Trophoblast cell (in vitro differentiated cells and primary cell): ENCODE results near the gene CHCHD4.
"Not testable (repeated sequence)": the region's sequence is repeated elsewhere in the genome, so short reads cannot be mapped to it uniquely, and the experiment has no call there.

ENCODE experiments used
- DNase-seq, 2 donors: peaks; one replicate each; pipeline ENCODE4 v3.0.0-alpha.2; 2016
- H2AFZ ChIP-seq: 2 replicates; pipeline ENCODE4 v1.6.1; 2013; ENCODE audit warnings: low read length, moderate library complexity, mild to moderate bottlenecking; ENCODE audit not compliant: insufficient read depth, poor library complexity
- H2AK5ac ChIP-seq: 2 replicates; pipeline ENCODE4 v1.6.1; 2013; ENCODE audit warnings: mild to moderate bottlenecking, low read length
- H2BK120ac ChIP-seq: 2 replicates; pipeline ENCODE4 v1.6.1; 2013; ENCODE audit warnings: low read length, mild to moderate bottlenecking, moderate library complexity; ENCODE audit not compliant: insufficient read depth, poor library complexity
- H2BK12ac ChIP-seq: 2 replicates; pipeline ENCODE4 v1.6.1; 2013; ENCODE audit warnings: mild to moderate bottlenecking, low read length, moderate library complexity
- H2BK5ac ChIP-seq: 2 replicates; pipeline ENCODE4 v1.6.1; 2013; ENCODE audit warnings: low read length, low read depth, moderate library complexity, mild to moderate bottlenecking; ENCODE audit not compliant: poor library complexity
- H3K14ac ChIP-seq: 2 replicates; pipeline ENCODE4 v1.6.1; 2013; ENCODE audit warnings: mild to moderate bottlenecking, low read length
- H3K18ac ChIP-seq: 2 replicates; pipeline ENCODE4 v1.6.1; 2013; ENCODE audit warnings: mild to moderate bottlenecking, low read length
- H3K23ac ChIP-seq: 2 replicates; pipeline ENCODE4 v1.6.1; 2013; ENCODE audit warnings: low read length
- H3K27ac ChIP-seq: 2 replicates; pipeline ENCODE4 v1.5.1; 2013; ENCODE audit warnings: low read depth, mild to moderate bottlenecking, inconsistent platforms, low read length, moderate library complexity
- H3K27me3 ChIP-seq: 2 replicates; pipeline ENCODE4 v1.6.1; 2013; ENCODE audit warnings: inconsistent platforms, mild to moderate bottlenecking, low read length, moderate library complexity; ENCODE audit not compliant: insufficient read depth
- H3K36me3 ChIP-seq, 2 experiments: 1 replicate in 1 of 2; 2 replicates in 1 of 2; pipeline ENCODE4 v1.6.1; 2013; ENCODE audit warnings: low read length in 2 of 2, mild to moderate bottlenecking in 2 of 2, moderate library complexity in 1 of 2; ENCODE audit not compliant: insufficient read depth in 2 of 2, control insufficient read depth in 1 of 2
- H3K4ac ChIP-seq: 2 replicates; pipeline ENCODE4 v1.6.1; 2013; ENCODE audit warnings: low read depth, mild to moderate bottlenecking, low read length, moderate library complexity
- H3K4me1 ChIP-seq, 2 experiments: 1 replicate in 1 of 2; 2 replicates in 1 of 2; pipeline ENCODE4 v1.6.1; 2013; ENCODE audit warnings: low read length in 2 of 2, mild to moderate bottlenecking in 2 of 2, moderate library complexity in 1 of 2; ENCODE audit not compliant: insufficient read depth in 2 of 2, control insufficient read depth in 1 of 2
- H3K4me2 ChIP-seq: 2 replicates; pipeline ENCODE4 v1.6.1; 2013; ENCODE audit warnings: inconsistent platforms, mild to moderate bottlenecking, low read length, moderate library complexity
- H3K4me3 ChIP-seq: 2 replicates; pipeline ENCODE4 v1.5.1; 2013; ENCODE audit warnings: mild to moderate bottlenecking, low read depth, low read length, inconsistent platforms
- H3K79me1 ChIP-seq: one replicate; pipeline ENCODE4 v1.6.1; 2013; ENCODE audit warnings: low read length
- H3K79me2 ChIP-seq: 2 replicates; pipeline ENCODE4 v1.6.1; 2013; ENCODE audit warnings: low read length, mild to moderate bottlenecking; ENCODE audit not compliant: control insufficient read depth, insufficient read depth, poor library complexity
- H3K9ac ChIP-seq: 2 replicates; pipeline ENCODE4 v1.6.1; 2013; ENCODE audit warnings: mild to moderate bottlenecking, low read length
- H3K9me3 ChIP-seq: 2 replicates; pipeline ENCODE4 v1.6.1; 2013; ENCODE audit warnings: low read depth, mild to moderate bottlenecking, control low read depth, inconsistent platforms, low read length; ENCODE audit not compliant: insufficient read depth
- H4K12ac ChIP-seq: 2 replicates; pipeline ENCODE4 v1.6.1; 2013; ENCODE audit warnings: low read depth, mild to moderate bottlenecking, low read length, moderate library complexity
- H4K8ac ChIP-seq: 2 replicates; pipeline ENCODE4 v1.6.1; 2013; ENCODE audit warnings: low read depth, mild to moderate bottlenecking, low read length, moderate library complexity
- H4K91ac ChIP-seq: one replicate; pipeline ENCODE4 v1.6.1; 2013; ENCODE audit warnings: low read depth, mild to moderate bottlenecking, low read length, moderate library complexity
- WGBS: extraction: QIAGEN DNeasy Blood & Tissue Kit; methylation state at CpG from one replicate; pipeline ENCODE4 v1.1.7; 2013; ENCODE audit warnings: missing lambda C conversion rate; ENCODE audit not compliant: insufficient read length, insufficient coverage; ENCODE audit errors: extremely low coverage; 5-methylcytosine and 5-hydroxymethylcytosine counted together

The CHCHD4 gene

DNA sequence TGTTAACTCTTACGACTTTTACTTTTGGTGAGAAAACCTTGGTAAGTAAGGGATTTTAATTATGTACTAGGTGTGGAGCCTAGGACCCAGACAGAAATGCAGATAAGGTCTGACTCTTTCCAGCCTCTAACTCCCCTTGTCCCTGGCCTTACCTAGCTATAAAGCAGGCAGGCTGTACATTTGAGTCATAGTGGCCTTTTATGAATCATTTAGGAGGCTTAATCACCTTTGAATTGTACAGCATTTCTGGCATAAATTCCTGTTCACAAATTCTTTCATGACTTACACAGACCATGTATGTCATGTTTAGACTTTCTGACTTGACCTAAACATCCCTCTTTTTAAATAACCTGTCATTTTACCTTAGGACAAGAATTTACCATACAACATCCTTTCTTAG is 47.4 kb downstream of the CHCHD4 start:
- no peaks in the 10 kb centered on the region for H3K79me2 ChIP-seq
- H3K23ac ChIP-seq: no peak overlapping the region
- H3K14ac ChIP-seq: no peak overlapping the region
- H3K4me2 ChIP-seq: no peak overlapping the region
- no peak overlapping the region for H2AFZ ChIP-seq
- no peak overlapping the region for H3K4ac ChIP-seq
- no peaks in the 10 kb centered on the region for H3K27me3 ChIP-seq
- no peaks in the 10 kb centered on the region for H3K4me1 ChIP-seq
- peak; percentile 4 to 31 for DNase-seq
- H4K8ac ChIP-seq: no peak overlapping the region
- H2BK12ac ChIP-seq: no peak overlapping the region
- H4K12ac ChIP-seq: no peak overlapping the region
- H3K4me3 ChIP-seq: no peak overlapping the region
- H3K27ac ChIP-seq: no peak overlapping the region
- H3K18ac ChIP-seq: no peak overlapping the region
- H2AK5ac ChIP-seq: no peak overlapping the region
- H3K79me1 ChIP-seq: no peaks in the 10 kb centered on the region
- peaks cover 3% of the 10 kb centered on the region for H3K9me3 ChIP-seq
- no peak overlapping the region for H2BK120ac ChIP-seq
- H3K36me3 ChIP-seq: no peaks in the 10 kb centered on the region
- no CpG with 5 or more reads among the region's 1 CpG for WGBS
- H4K91ac ChIP-seq: no peak overlapping the region
- H3K9ac ChIP-seq: no peak overlapping the region
- H2BK5ac ChIP-seq: no peak overlapping the region

DNA sequence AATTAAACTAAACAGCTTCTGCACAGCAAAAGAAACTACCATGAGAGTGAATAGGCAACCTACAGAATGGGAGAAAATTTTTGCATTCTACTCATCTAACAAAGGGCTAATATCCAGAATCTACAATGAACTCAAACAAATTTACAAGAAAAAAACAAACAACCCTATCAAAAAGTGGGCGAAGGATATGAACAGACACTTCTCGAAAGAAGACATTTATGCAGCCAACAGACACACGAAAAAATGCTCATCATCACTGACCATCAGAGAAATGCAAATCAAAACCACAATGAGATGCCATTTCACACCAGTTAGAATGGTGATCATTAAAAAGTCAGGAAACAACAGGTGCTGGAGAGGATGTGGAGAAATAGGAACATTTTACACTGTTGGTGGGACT is 49.4 kb downstream of the CHCHD4 start:
- not testable (repeated sequence) for H4K12ac ChIP-seq, H2BK120ac ChIP-seq, DNase-seq, H2BK5ac ChIP-seq, H3K4me3 ChIP-seq, H3K14ac ChIP-seq, H3K27me3 ChIP-seq, H3K4me1 ChIP-seq, H3K4me2 ChIP-seq, H3K27ac ChIP-seq, H3K9ac ChIP-seq, H3K79me1 ChIP-seq, H3K18ac ChIP-seq, H3K23ac ChIP-seq, H4K8ac ChIP-seq, H2AK5ac ChIP-seq, H3K4ac ChIP-seq, H2BK12ac ChIP-seq, H3K36me3 ChIP-seq, H3K9me3 ChIP-seq, H4K91ac ChIP-seq, H3K79me2 ChIP-seq, H2AFZ ChIP-seq
- WGBS: no CpG with 5 or more reads among the region's 3 CpGs

DNA sequence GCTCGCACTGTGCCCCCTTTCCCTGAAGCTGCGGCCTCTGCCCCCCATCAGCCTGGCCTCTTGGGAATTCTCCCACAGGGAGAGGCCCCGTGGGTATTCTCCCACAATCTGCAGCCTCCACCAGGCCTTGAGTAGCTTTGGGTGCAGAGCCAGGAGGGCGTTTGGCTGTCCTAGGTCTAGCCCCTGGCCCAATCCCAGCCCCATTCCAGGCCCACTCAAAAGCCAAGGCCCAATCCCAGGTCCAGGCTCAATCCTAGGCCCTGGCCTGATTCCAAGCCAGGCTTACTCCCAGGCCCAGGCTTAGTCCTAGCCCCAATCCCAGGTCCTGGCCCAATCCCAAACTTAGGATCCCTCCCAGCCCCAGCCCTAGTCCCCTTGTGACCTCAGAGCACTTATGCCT is 59.8 kb downstream of the CHCHD4 start:
- Histone ChIP-seq H3K4me2 (no peak overlapping the region), H2AK5ac (no peak overlapping the region), H3K9ac (no peak overlapping the region), H3K27me3 (no peaks in the 10 kb centered on the region), H2AFZ (no peak overlapping the region), H2BK12ac (no peak overlapping the region), H3K4me3 (no peak overlapping the region), H3K18ac (no peak overlapping the region), H4K12ac (no peak overlapping the region), H2BK120ac (no peak overlapping the region), H3K79me1 (no peaks in the 10 kb centered on the region), H3K36me3 (no peaks in the 10 kb centered on the region), H3K79me2 (no peaks in the 10 kb centered on the region), H3K4ac (no peak overlapping the region), H2BK5ac (no peak overlapping the region), H3K9me3 (no peaks in the 10 kb centered on the region), H3K4me1 (no peaks in the 10 kb centered on the region), H4K8ac (no peak overlapping the region), H3K27ac (no peak overlapping the region), H3K14ac (no peak overlapping the region), H4K91ac (no peak overlapping the region), H3K23ac (no peak overlapping the region)
- WGBS: no CpG with 5 or more reads among the region's 4 CpGs
- DNase-seq: no peak

DNA sequence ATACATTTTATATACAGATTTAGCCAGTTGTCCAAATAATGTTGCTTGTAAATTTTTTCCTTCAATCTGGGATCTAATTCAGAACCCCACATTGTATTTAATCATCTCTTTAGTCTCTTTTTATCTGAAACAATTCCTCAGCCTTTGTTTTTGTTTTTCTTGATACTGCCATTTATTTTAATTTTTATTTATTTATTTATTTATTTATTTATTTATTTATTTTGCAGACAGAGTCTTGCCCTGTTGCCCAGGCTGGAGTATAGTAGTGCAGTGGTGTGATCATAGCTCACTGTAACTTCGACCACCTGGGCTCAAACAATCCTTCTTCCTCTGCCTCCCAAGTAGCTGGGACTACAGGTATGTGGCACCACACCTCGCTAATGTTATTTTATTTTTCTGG is 61.5 kb downstream of the CHCHD4 start:
- H3K4me3 ChIP-seq: no peak overlapping the region
- H3K79me2 ChIP-seq: no peaks in the 10 kb centered on the region
- H3K79me1 ChIP-seq: no peaks in the 10 kb centered on the region
- no peak overlapping the region for H3K4ac ChIP-seq
- no peak overlapping the region for H4K91ac ChIP-seq
- H3K18ac ChIP-seq: no peak overlapping the region
- WGBS: no CpG with 5 or more reads among the region's 2 CpGs
- no peak overlapping the region for H2BK12ac ChIP-seq
- H3K36me3 ChIP-seq: no peaks in the 10 kb centered on the region
- H3K4me1 ChIP-seq: no peaks in the 10 kb centered on the region
- no peak overlapping the region for H3K27ac ChIP-seq
- H3K9me3 ChIP-seq: no peaks in the 10 kb centered on the region
- no peak overlapping the region for H2AK5ac ChIP-seq
- no peak overlapping the region for H3K9ac ChIP-seq
- no peak for DNase-seq
- no peak overlapping the region for H2AFZ ChIP-seq
- H3K27me3 ChIP-seq: no peaks in the 10 kb centered on the region
- H4K8ac ChIP-seq: no peak overlapping the region
- no peak overlapping the region for H2BK5ac ChIP-seq
- no peak overlapping the region for H3K4me2 ChIP-seq
- H4K12ac ChIP-seq: no peak overlapping the region
- no peak overlapping the region for H3K14ac ChIP-seq
- H3K23ac ChIP-seq: no peak overlapping the region
- no peak overlapping the region for H2BK120ac ChIP-seq
